OCI-LY1 (cell line): ENCODE results near the gene ROR1.

Experiments used
- CTCF ChIP-seq: fragments of 200-600 bp; sonication (generic), shearing (Covaris generic); IDR thresholded peaks from 2 replicates; pipeline ENCODE4 v1.5.1; 2017; ENCODE audit warnings: mild to moderate bottlenecking, antibody characterized with exemption, low read length, moderate library complexity, mixed read lengths
- EZH2 ChIP-seq: fragments of 200-600 bp; sonication (generic), shearing (Covaris generic); IDR thresholded peaks from 2 replicates; pipeline ENCODE4 v1.8.0; 2017; ENCODE audit warnings: borderline replicate concordance, mixed run types, mild to moderate bottlenecking, antibody characterized with exemption, low read length, moderate library complexity, mixed read lengths

- TF ChIP-seq CTCF (no peak), EZH2 (no peak)
Observed at GRCh38 chr1:64077281-64077940, 303.6 kb downstream of the ROR1 start.
